AG10803 (cell line): ENCODE results near the gene ARID1A.

Experiments used
- DNase-seq: peaks from one replicate; pipeline ENCODE4 v3.0.0; 2010; ENCODE audit warnings: low read depth
- H3K4me3 ChIP-seq: 2 replicates; pipeline ENCODE4 v1.5.1; 2011; ENCODE audit warnings: mild to moderate bottlenecking, low read length, control low read depth
- TF ChIP-seq, protein P1 (sequence below): conservative IDR thresholded peaks from 2 replicates; pipeline ENCODE4 v1.5.1; 2011; ENCODE audit warnings: mild to moderate bottlenecking, low read length, control low read depth, inconsistent platforms

The ARID1A gene

GRCh38 chr1:26788515-26788785, 92.6 kb downstream of the ARID1A start:
- DNase-seq, result no peak
- peak overlapping the region; percentile 83 for H3K4me3 ChIP-seq
- TF ChIP-seq, protein P1, sequence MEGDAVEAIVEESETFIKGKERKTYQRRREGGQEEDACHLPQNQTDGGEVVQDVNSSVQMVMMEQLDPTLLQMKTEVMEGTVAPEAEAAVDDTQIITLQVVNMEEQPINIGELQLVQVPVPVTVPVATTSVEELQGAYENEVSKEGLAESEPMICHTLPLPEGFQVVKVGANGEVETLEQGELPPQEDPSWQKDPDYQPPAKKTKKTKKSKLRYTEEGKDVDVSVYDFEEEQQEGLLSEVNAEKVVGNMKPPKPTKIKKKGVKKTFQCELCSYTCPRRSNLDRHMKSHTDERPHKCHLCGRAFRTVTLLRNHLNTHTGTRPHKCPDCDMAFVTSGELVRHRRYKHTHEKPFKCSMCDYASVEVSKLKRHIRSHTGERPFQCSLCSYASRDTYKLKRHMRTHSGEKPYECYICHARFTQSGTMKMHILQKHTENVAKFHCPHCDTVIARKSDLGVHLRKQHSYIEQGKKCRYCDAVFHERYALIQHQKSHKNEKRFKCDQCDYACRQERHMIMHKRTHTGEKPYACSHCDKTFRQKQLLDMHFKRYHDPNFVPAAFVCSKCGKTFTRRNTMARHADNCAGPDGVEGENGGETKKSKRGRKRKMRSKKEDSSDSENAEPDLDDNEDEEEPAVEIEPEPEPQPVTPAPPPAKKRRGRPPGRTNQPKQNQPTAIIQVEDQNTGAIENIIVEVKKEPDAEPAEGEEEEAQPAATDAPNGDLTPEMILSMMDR, result no peak

DNA sequence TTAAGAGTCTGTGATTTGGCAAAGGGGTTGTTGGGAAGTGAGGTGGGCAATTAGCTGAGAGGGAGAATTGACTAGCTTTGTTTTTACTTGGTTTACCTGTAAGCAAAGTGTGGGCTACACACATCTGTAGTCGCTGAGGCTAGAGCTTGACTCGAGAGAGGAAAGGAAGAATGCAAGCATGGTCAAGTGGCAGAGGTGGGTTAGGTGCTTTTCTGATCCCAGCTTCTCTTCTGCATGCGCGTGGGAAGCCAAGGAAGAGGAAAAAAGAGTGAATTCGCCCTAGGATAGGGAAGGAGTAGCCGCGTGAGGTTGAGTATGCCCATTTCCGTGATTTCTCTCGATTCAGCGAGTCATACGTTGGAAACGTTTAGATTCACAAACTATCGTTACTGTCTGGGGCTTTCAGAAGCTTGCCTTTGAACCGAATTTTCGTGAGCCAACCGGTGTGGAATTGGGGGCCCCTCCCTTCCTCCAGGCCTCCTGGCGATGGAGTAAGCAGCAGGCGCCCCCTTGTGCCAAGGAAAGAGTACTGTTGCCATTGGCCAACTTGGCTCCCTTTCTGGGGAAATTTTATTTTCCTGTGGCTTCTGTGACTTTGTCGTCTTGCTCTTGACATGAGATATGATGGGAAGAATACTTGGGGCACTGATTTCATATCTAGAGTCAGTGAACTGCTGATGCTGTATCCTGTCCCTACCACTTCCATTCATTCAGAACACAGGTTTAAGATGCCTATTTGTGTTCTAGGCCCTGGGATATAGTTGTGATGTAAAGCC, 93.2 kb downstream of the ARID1A start:
- H3K4me3 ChIP-seq, result peak overlapping the region; percentile 83
- TF ChIP-seq, protein P1, result peak; percentile 94
- DNase-seq, result peak; percentile 85

DNA sequence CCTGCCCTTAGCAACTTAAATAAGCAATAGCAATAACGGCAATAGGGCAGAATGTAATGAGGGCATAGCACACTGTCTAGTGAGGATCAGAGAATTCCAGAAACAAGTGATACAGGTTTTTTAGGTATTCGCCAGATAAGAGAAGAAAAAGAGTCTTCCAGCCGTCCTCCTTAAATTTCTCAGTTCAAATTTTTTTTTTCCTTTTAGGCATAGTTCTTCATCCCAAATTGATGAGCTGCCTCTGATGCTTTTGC, 93.7 kb downstream of the ARID1A start:
- DNase-seq, result no peak
- TF ChIP-seq, protein P1, result no peak
- no peak overlapping the region for H3K4me3 ChIP-seq

DNA sequence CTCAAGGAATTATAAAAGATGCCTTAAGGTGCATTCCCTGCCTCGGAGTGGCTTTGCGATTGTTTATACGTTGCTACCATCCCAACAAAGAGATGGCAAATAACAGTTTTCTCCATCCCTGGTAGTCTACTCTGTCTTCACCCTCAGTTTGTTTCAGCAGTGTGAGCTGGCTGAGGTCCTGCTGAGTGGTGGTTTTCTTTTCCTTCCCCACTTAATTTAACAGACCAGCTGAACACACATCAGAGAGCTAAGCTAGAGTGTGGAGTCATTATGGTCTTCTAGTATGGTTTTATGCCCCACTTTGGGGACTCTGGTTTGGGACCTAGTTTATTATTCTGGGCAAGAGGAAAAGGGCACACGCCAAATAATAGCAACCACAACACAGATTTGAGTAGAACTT, 94.1 kb downstream of the ARID1A start:
- DNase-seq, result no peak
- no peak overlapping the region for H3K4me3 ChIP-seq
- TF ChIP-seq, protein P1, result no peak

DNA sequence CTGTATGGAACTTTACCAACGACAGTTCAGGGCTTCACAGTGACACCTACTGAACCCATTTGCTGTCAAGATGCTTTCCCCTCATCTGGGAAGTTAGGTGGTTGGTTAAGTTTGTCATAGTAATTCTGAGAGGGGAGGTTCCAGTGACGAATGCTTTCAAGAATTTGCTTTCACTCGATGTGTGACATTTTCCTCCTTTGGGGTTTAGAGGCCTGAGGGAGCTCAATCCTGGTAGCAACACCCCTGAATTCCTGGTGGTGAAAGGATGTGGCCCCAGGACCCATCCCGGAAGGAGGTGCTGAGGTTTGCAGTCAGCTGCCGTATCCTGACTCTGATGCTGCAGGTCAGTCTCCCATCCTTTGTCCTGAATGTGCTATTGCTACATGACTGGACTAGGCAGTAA, 94.7 kb downstream of the ARID1A start:
- no peak overlapping the region for H3K4me3 ChIP-seq

DNA sequence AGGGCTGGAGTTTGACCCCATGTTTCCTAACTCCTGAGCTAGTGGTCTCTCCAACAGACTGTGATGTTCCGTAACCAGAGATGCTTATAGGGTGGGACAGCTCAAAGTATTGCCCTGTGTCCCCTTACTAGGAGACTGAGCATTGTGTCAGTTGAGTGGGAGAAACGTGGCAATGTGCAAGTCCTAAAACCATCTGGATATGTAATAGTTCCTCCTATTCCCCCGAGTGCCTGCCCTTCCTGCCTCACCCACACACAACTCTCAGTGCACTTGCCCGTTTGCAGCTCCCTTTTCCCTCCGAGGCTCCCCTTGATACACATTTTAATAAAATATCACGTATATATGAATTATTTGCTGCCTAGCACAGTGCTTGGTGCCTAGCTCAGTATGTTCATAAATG, 95.3 kb downstream of the ARID1A start:
- no peak for DNase-seq
- TF ChIP-seq, protein P1, result no peak
- no peak overlapping the region for H3K4me3 ChIP-seq

More for the DNA sequence above, 94.7 kb downstream of the ARID1A start:
- TF ChIP-seq, protein P1, result no peak
- peak; percentile 22 for DNase-seq

DNA sequence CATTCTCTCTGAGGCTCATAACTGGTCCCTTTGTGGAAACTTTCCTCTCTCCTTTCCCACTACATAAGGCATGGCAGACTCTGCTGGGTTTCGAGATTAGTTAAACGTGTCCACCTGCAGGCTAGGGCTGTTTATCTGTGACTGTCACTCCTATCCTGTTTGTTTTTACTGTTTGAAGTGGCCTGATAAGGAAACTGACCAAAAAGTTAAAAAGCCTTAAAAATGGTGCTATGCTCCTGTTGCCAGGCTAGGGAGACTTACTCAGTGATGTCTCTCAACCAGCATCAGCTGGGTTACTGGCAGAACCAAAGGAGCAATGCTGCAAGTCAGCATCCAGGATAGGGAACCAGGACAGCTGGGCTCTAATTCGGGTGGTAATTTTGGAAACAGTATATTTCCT, 95.8 kb downstream of the ARID1A start:
- H3K4me3 ChIP-seq, result no peak overlapping the region
- DNase-seq, result no peak
- TF ChIP-seq, protein P1, result no peak
